ENCODE results near the gene LRRC47.

The LRRC47 gene

DNA sequence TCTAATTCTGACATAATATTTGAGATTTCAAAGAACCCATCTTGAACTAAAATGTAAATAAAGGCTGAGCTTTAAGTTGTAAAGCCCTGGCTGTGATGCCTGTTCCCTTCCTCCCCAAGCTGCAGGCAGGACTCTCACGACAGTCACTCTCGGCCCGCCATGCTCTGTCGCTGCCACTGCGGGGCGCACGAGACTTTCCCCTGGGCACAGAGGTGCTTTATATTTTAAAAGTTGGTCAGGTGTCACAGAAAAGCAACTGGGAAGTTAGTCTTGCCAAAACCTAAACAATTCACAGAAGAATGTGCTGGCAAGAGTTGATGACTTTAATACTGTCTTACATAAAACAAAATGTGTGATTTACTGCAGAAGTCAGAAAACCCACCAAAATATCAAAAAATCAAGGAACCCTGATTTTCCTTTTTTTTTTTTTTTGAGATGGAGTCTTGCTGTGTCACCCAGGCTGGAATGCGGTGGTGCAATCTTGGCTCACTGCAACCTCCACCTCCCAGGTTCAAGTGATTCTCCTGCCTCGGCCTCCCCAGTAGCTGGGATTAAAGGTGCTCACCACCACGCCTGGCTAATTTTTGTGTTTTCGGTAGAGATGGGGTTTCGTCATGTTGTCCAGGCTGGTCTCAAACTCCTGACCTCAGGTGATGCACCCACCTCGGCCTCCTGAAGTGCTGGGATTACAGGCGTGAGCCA, 10.7 kb downstream of the LRRC47 start:
- DNase-seq = no peak

DNA sequence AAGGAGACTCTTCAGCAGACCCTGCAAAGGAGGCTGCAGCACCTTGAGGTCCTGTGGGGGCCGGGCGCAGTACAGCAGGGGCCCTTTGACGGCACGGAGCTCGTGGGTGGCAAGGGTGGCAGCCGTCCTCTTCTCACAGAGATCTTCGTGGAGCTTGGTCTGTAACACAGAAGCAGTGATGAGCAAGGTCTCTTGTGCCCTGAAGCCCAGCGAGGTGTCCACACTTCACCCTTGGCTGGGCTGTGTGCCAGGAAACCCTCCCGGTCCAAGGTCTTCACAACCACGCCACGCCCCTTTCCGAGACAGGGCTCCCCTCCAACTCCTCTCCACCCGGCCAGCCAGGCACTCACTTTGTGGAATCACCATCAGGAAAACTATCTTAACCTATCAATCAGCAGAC, 11.3 kb downstream of the LRRC47 start:
- DNase-seq = no peak

DNA sequence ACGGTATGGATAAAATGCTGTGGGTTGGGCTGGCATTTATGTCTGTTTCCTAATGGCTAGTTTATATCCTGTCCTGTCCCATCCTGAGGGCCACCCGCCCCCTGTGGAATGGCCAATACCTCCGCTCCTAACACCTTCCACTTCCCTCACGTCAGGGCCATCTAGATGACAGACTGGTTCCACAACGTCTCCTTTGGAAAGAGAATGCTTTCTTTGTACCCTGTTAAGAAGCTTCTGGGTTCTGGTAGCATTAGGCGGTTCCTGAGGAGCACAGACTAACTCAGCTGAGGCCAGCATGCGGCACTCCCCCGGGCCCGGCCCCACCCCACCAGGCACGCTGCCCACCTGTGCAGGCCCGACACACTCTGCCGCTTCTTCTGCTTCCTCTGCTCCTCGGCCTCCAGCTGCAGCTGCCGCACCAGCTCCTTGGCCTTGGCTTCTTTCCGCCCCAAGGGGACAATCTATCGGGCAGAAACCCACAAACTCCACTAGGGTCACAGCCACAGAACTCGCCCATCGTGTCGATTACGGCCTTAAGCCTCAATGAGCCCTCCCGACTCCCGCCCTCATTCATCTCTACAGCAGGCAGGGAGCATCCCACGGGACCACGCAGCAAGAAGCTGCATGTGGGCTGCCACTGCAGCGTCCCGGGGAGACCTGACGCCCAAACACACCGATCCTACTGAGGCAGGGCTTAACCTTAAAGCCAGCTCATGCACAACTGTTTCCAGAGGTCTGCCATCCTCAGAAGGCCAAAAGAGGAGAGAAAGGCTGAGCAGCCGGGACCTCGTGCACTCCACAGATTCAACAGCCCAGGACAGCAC, 12.4 kb downstream of the LRRC47 start:
- DNase-seq = no peak

DNA sequence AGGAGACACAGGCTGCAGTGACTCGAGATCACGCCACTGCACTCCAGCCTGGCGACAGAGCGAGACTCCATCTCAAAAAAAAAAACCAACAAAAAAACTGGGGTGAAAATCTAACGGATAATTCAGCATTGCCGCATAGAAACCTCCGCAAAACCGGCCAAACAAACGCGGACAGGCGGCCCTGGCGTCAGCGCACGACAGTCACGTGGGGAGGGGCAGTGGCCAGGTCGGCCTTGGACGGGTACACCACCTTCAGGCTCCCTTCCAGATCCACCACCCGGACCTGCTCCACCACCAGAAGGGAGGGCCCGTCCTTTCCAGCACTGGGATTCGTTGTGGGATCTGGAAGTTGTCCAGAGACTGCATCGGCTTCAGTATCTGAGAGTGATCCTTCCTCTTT, 15.4 kb downstream of the LRRC47 start:
- no peak for DNase-seq

DNA sequence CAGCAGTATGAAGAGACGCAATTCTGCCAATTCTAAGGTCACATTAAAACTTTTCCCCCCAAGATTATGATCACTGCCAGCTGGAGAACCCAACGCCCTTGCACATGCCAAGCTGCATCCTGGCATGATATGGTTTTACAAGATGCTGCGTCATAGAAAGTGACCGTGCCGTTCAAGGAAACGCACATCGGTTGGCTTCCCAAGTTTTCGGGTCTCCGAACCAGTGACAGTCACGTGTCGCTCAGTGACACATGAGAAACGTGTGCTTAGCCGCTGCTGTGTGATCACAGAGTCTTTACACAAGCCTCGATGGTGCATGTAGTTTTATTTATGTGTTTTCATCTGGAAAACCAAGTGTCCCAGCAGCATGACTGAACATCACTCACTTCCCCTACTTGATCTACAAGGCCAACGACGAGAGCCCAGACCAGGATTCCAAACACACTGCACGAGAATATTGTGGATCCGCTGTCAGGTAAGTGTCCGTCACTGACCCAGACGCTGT, 16.3 kb downstream of the LRRC47 start:
- no peak for DNase-seq

DNA sequence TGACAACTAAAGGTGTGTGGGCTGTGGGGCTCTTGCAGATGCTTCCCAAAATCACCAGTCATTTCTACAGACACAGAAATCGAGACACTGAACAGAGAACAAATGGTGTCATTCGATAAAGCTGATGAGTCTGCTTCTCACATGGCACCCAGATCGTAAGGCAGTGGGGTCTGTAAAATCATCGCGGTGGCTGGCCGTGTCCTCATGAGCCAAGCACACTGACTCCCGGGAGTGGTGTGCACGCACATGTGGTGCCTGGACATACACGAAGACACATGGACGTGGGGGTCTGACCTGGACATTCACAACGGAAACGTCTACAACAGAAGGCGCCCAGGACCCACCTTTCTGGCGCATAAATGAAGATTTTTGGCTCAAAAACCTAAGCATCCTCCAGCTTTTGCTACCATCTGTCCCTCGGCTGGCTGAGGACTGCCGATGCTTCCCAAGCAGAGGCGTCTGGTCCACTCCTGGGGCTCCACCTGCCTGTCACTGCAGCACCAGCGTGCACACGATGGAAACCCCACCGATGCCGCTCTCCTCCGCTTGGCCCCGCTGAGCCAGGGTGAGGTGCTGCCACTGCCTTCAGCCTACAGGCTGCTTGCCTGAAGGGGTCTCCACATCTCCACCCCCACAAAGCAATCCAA, 16.9 kb downstream of the LRRC47 start:
- no peak for DNase-seq

DNA sequence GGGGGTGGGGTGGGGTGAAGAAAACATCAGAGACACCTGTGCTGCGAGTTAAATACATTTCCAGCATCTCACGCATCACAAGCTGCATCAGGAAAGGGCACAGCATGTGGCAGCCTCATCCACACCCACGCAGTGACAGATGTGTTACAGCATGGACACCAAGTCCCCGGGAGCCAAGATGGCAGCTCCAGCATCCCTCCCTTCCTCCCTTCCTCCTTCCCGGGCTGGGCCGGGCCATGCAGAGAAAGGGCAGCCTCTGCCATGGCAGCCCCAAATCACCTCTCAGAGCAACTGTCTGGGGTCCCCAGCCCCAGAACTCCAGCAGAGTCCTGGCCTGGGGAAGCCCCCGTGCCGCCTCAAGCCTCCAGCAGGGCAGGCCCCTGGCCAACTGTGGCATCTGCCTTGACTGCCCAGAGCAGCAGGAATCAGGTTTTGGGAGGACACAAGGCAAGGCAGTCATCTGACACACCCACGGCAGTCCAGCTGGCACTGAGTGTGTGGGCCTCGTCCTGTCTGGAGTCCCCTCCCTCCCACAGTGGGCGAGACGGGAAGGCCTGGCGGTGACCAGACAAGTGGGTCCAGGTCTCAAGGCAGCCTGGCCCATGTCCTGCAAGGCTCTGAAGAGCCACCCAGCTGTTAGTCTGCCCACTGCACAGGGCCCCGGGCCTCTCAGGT, 17.6 kb downstream of the LRRC47 start:
- DNase-seq = no peak

DNA sequence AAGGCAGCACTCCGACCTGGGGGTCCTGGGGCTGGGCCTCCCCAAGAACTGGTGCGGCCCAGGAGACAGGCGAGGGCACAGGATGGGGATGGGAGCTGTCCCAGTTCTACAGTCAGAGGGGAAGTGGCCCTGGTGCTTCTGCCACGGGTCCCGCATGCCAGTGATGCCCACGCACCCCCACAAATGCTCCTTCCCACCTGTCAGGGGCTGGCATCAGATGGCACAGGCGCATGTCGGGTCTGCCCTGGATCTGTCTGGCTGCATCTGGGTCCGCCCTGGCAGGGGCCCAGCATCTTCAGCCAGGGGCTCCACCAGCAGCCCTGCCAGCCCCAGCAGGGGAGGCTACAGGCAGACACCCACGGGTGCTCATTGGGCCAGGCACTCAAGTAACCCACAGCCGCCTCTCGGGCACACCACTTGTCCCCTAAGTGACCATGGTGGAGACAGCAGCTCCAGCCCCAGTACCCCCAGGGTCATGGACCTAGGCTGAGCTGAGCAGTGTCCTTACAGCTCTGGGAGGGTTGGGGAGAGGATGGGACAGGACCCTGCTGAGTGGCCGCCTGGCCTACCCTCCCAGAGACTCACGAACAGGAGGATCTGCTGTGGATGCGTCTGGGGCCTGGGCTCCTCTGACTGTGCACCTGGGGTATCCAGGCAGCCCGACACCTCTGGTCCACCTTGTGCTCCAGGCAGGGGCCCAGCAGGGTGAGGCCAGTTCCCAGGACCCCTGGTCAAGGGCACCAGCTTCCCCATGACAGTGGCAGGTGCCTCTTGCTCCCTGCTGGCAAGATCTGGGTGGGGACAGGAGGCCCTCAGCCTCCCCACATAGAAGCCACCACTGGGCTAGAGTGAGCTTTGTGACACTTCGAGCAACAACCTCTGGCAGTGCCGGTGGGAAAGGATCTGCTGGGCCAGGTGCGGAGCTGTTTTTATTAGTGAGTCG, 18.4 kb downstream of the LRRC47 start:
- no peak for DNase-seq

DNA sequence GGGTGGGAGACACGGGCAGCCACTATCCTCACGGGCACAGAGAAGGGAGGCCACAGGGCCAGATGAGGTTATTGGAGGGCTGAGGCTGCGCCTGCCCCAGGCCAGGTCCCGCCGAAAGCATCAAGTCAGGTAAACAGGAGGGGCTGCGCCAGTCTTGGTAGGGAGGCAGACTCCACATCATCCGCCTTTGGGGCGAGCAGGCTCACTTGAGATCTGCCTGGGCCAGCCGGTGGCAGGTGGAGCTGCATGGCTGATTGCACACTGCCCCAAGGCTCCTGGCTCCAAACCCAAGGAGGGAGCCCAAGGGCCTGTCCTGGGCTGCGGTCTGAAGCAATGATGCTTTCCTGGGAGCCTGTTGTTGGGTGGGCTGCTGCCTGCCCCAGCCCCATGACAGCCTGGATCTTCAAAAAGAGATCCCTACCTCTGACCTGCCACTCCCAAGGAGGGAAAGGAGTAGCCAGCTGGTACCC, 19.2 kb downstream of the LRRC47 start:
- DNase-seq = no peak

DNA sequence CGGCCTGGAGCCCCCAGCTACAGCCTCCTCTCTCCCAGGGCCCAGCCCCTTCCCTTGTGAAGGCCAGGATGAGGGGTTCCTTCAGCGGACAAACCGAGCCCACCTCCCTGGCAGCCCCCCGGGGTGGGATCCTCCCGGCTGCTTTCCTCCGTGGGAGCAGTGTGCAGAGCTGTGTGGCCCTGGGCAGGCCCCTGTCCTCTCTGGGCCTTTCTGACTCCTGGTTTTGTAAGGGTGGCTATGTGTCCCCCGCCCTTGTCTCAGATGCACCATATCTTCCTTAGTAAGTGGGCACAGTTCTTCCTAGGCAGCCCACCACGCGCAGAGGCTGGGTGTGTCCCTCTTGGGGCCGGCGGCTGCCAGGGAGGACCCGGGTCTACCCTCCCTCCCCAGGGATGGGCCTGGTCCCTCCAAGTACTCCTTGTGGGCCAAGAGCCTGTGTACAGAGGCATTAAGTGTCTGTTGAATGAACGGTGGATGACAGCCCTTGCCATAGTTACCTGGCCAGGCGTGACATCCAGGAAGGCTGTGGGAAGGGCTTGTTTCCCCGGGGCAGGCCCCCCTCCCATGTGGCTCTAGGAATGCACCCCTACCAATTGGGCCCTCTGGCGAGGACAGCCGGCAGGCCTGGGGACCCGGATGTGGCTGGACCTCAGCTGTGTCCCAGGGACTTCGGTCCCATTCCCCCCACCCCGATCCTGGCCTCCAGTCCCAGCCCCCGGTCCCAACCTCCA, 19.9 kb downstream of the LRRC47 start:
- DNase-seq = no peak

DNA sequence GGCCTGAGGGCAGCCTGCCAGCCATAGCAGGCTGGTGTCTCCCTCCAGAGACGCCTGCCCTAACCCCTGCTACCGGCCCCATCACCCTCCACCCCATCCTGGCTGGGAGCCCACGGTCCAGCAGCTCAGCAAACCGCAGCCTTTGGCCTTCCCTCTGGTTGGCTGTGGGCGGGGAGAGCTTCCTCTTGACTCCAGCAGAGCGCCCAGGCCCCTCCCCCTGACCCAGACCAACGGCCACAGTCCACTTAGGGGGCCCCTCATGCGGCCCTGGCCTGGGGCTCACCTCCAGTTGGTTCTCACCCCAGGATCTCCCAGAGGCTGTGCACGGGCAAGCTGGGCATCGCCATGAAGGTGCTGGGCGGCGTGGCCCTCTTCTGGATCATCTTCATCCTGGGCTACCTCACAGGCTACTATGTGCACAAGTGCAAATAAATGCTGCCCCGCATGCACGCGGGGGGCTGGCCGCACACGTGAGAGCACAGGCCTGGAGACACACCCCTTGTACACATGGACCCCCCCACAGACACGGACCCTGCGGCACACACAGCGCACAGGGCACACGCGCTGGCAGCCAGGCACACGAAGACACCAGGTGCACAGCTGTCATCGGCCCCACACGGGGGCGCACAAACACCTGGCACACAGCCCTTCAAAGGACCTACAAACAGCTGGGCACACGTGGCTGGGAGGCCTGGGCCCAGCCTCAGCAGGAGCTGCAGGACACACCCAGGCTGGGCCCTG, 20.6 kb downstream of the LRRC47 start:
- DNase-seq = peak; percentile 68

DNA sequence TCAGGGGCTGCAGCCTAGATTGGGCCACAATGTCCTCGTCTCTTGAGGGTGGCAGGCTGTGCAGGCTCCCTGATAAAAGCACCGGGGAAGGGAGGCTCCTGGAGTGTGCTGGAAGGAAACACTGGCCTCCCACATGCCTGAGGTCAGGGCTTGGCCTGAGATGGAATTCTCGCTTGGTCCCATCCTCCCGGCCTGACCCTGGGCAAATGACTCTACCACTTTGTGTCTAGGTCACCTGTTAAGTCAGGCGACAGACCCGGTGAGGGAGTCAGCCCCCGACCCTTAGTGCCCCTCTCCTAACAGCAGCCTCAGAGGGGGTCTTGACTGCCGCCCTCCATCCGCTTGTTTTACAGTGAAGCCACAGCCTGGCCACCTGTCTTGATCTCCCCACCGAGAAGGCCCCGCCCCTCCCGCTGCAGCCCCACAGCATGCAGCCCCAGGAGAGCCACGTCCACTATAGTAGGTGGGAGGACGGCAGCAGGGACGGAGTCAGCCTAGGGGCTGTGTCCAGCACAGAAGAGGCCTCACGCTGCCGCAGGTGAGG, 21.3 kb downstream of the LRRC47 start:
- no peak for DNase-seq

DNA sequence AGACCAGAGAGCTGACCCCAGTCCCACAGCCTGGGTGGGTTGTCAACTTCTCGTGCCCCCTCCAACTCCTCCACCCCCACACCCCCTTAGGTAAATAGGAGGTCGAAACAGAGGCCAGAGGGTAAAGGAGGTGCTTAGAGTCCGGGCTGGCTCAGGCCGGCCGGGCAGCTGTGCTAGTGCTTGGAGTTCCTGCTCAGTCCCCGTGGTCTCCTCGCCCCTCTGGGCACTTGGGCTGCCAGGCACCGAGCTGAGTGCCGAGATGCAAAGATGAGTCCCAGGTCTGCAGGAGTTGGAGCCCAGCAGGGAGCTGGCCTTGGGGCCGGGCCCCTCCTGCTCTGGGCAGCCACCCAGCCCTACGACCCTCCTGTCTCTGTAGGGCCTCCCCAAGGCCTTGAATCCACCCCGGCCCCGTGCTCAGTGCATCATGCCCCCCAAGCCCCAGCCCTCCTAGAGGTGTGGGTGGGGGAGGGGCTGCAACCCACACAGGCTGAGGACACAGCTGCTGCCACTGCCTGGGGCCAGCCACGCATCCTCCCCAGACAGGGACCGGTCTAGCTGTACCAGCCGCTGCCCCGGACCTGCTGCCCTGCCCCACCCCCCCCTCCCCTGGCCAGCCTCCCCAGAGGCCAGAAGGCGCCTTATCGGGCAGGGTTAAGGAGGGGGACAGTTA, 21.9 kb downstream of the LRRC47 start:
- DNase-seq = no peak

DNA sequence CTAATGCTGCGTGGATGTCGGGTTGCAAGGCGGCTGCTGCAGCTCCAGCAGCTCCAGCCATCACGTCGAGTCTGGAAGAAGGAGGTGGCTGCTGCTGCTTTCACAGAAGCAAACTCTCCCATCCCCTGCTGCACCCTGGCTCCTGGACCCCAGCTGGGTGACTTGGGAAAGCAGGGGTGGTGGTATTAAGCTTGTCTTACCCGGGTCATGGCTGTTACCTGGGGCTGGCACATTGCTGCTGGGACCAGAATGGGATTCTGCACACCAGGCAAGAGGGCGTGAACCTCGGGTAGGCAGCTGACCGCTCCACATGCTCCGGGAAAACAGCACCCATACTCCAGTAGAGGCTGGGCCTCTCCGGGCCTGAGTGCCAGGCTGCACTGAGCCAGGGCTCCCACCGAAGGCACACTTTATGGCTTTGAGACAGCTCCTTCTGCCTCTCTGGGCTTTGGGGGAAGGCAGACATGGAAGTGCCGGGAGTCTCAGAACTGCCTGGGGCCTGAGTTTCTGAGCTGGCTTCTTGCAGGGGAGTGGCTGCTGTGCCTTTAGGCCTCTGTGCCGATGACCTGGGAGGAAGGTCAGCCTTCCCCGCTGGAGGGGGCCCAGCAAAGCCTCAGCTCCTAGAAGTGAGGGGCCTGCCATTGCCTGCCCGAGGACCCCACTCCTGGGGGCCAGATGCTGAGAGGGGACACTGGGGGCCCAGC, 22.6 kb downstream of the LRRC47 start:
- no peak for DNase-seq

DNA sequence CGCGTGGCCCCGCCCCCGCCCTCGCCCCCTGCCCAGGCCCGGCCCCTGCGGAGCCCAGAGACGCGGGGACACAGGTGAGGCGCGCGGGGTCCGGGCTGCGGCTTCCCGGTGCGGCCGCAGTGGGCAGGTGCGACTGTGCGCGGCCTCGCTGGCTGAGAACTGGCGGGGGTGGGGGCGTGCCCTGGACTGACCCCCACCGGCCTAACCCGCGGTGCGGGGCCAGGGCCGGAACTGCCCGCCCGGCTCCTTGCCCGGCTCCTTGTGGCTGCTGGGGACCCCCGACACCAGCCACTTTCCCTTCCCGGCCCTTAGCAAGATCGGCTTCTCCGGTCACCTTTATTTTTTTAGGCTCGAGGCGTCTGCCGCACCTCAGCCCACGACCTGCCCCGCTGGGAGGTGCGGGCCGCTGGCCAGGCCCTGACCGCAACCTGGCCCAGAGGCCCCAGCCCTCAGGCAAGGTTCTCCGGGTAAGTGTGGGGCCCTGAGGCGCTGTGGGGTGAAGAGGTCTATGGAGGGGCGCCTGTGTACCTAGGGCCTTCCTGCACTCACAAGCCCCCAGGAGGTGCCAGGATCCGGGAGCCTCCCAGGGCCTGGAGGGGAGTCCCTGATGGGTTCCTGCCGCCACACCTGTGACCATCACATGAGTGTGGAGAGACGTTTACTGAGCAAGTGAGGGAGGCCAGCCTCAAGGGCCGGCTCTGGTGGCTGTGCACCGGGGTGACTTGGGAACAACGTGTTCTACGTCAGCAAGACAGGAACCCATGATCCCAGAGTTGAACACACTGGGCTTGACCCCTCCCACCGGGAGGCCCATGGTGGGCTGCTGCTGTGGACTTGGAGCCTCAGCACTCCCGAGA, 23.4 kb downstream of the LRRC47 start, which contains the start of gene SMIM1:
Gene SMIM1 (plus strand): TSS at position 35 of the 857 bp plus-strand sequence. CDS start 2,625 bp downstream, outside the sequence.
- DNase-seq = no peak

DNA sequence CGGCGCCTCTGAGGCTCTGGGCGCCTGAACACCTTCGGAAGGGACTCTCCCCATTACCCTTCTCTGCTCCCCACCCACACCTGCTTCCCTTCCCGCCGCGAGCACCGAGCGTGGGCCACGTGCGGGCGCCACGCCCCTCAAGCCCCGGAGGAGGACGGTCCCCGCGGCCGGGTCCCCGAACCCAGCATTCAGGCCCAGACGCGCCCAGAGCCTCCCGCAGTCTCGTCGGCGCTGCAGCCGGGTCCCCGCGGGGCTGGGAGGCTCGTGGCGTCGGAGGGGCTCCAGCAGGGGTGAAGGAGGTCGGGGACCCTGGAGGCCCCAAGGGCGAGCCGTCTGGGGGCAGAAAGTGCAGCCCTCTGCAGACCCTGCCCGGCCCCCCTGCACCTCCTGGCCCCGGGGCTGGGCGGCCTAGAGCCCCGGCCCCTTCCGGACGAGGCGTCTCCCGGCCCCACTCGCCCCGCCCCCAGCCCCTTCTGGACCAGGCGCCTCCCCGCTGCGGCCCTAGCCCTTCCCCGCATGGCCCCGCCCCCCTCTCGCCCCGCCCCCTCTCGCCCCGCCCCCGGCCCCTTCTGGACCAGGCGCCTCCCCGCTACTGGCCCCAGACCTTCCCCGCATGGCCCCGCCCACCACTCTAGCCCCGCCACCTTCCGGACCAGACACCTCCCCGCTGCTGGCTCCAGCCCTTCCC, 24.1 kb downstream of the LRRC47 start:
- peak; percentile 98 for DNase-seq
